HG03432 (cell line): ENCODE results near the gene RASL12.
"Not testable (repeated sequence)": the region's sequence is repeated elsewhere in the genome, so short reads cannot be mapped to it uniquely, and the experiment has no call there.

Experiments used
- ATAC-seq: cut with Tn5 transposase; IDR thresholded peaks from one replicate; pipeline ENCODE4 v1.9.1; 2021; ENCODE audit warnings: mild to moderate bottlenecking, moderate library complexity; ENCODE audit not compliant: unreplicated experiment

Gene RASL12

GRCh38 chr15:65076486-65077290 is 8.9 kb upstream of the RASL12 start, which contains the start of gene KBTBD13:
TSS of gene KBTBD13 (plus strand) at chr15:65076746. CDS start at chr15:65076816, 70 bp downstream.
- no peak for ATAC-seq

GRCh38 chr15:65075607-65076395 is 8.0 kb upstream of the RASL12 start:
- not testable (repeated sequence) for ATAC-seq

- not testable (repeated sequence) for ATAC-seq
Observed at GRCh38 chr15:65074946-65075345, 7.2 kb upstream of the RASL12 start.

GRCh38 chr15:65072617-65073016 is 4.8 kb upstream of the RASL12 start:
- ATAC-seq, result no peak

GRCh38 chr15:65072027-65072426 is 4.2 kb upstream of the RASL12 start:
- ATAC-seq, result no peak

- ATAC-seq, result no peak
Observed at GRCh38 chr15:65071381-65071811, 3.6 kb upstream of the RASL12 start.

- ATAC-seq, result no peak
Observed at GRCh38 chr15:65069779-65070546, 2.2 kb upstream of the RASL12 start.

- no peak for ATAC-seq
Observed at GRCh38 chr15:65069179-65069578, 1.4 kb upstream of the RASL12 start.

GRCh38 chr15:65068403-65068788 is 605 bp upstream of the RASL12 start:
- no peak for ATAC-seq

GRCh38 chr15:65067317-65067644 is 510 bp downstream of the RASL12 start:
- ATAC-seq, result no peak

- no peak for ATAC-seq
Observed at GRCh38 chr15:65066635-65067316, 1.0 kb downstream of the RASL12 start.

GRCh38 chr15:65066001-65066634 is 1.7 kb downstream of the RASL12 start:
- no peak for ATAC-seq

- ATAC-seq, result no peak
Observed at GRCh38 chr15:65062726-65063125, 5.1 kb downstream of the RASL12 start.

GRCh38 chr15:65062061-65062460 is 5.7 kb downstream of the RASL12 start:
- ATAC-seq, result no peak

- ATAC-seq, result no peak
Observed at GRCh38 chr15:65060641-65061397, 7.0 kb downstream of the RASL12 start.

GRCh38 chr15:65059931-65060596 is 7.7 kb downstream of the RASL12 start:
- ATAC-seq, result no peak

GRCh38 chr15:65059369-65059750 is 8.4 kb downstream of the RASL12 start:
- ATAC-seq, result no peak

- no peak for ATAC-seq
Observed at GRCh38 chr15:65058394-65059368, 9.1 kb downstream of the RASL12 start.
